Measurements from ENCODE around the gene SPIRE1.

SPIRE1 gene

DNA sequence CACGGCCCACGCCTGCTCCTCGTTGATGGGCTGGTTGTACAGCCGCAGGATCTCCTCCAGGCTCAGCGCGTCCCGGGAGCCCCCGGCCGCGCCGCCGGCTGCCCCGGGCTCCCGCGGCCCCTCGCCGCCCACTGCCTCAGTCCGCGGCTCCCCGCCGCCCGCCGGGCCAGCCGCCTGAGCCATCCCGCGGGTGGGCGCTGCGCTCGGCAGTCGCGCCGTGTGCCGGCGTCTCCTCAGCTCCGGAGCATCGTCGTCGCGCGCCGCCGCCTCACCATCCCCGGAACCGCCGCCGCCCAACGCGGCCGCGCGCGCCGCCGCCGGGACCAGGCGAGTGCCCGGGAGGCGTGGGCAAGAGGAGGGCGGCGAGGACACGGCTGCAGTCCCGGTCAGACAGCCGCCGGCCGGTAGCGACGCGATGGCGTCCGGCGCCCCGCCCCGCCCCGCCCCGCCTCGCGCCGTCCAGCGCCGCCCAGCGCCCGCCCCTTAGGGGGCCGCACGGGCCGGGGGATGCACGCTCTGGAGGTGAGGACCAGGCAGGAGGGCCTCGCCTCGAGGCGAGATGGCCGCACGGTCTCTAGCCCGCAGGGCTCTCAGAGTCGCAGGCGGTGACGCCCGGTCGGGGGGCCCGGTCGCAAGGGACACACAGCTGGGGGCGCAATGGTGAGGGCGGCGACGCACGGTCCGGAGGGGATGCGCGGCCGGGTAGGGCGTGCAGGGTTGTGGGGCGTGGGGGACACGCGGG is at the start of gene SPIRE1:
SPIRE1 (minus strand) TSS at position 424 of the 742 bp plus-strand sequence; CDS start at position 183, 241 bp downstream.
- DNase-seq: peak; percentile 77 to 84
- TF ChIP-seq POLR2A (IDR thresholded peaks at IDR 0.05; ENCODE audit: low read length): no peak
- no peak for TF ChIP-seq GATA1 (IDR thresholded peaks at IDR 0.05; ENCODE audit: low read depth, low read length)

DNA sequence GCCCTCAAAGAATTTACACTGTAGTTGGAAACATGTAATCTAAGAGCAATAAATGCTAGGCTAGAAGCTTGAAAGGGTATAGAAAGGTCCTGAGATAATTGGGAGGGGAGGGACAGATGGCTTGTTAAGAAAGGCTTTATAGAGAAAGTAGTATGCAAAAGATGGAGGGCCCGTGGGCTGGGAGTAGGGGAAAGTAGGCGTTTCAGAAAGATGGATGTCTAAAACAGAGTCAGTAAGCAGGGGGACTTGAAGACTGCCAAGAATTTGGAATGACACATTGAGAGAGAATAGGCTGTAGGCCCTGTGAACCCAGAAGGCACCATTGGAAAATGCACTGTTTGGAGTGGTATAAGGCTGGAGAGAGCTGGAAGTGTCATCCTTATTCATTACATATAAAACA is 45.8 kb upstream of the SPIRE1 start:
- TF ChIP-seq GATA1 (IDR thresholded peaks at IDR 0.05; ENCODE audit: low read depth, low read length): no peak
- peak; percentile 73 to 77 for DNase-seq

DNA sequence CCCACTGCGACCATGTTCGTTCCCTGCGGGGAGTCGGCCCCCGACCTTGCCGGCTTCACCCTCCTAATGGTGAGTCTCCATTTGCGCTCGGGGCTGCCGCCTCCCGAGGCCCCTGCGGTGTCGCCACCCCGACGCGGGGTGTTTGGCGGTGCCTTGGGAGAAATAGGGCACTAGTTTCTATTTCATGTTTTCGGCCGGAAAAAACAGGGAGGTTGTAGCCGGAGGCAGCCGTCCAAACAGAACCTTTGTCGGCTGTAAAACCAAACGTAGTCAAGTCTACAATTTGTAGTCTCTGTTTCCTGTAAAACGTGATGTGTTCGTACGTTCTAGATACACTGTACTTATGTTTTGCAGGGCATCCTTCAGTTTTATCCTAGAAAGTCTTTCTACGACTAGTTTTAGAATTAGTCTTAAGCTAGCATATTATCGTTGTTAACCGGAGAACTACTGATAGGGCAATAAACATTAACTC is 45.2 kb upstream of the SPIRE1 start:
- TF ChIP-seq POLR2A (IDR thresholded peaks at IDR 0.05; ENCODE audit: low read length): no peak
- TF ChIP-seq GATA1 (IDR thresholded peaks at IDR 0.05; ENCODE audit: low read depth, low read length): no peak
- no peak for DNase-seq

- TF ChIP-seq GATA1 (IDR thresholded peaks at IDR 0.05; ENCODE audit: low read depth, low read length) (no peak), POLR2A (IDR thresholded peaks at IDR 0.05; ENCODE audit: low read length) (peak; percentile 92)
Observed at GRCh38 chr18:12702221-12703095, 44.6 kb upstream of the SPIRE1 start, which contains the start of the genes CEP76 and PSMG2. Gene CEP76 (minus strand): TSS chr18:12702723. CDS start chr18:12702548, 175 bp downstream. Gene PSMG2 (plus strand): TSS chr18:12703042. CDS start chr18:12703108, 66 bp downstream.

DNA sequence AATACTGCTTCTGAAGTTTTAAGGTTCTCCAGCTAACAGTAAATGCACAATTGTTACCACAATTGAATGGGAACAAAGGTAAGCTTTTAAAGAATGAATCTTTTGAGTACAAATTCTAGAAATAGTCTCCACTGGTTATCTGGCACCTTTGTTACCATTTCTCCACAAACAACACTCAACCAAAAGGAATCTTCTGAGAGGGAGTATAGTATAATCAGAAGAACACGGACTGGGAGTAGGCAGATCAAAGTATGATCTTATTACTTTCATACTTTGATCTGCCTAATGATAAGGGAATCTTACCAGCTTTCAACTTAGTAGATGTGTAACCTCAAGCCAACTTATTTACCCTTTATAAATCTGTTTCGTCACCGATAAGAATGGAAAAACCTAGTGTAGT is 43.3 kb upstream of the SPIRE1 start:
- DNase-seq: no peak
- TF ChIP-seq POLR2A (IDR thresholded peaks at IDR 0.05; ENCODE audit: low read length): no peak
- TF ChIP-seq GATA1 (IDR thresholded peaks at IDR 0.05; ENCODE audit: low read depth, low read length): no peak

More at GRCh38 chr18:12702221-12703095, 44.6 kb upstream of the SPIRE1 start, which contains the start of the genes CEP76 and PSMG2:
- peak; percentile 94 to 97 for DNase-seq

DNA sequence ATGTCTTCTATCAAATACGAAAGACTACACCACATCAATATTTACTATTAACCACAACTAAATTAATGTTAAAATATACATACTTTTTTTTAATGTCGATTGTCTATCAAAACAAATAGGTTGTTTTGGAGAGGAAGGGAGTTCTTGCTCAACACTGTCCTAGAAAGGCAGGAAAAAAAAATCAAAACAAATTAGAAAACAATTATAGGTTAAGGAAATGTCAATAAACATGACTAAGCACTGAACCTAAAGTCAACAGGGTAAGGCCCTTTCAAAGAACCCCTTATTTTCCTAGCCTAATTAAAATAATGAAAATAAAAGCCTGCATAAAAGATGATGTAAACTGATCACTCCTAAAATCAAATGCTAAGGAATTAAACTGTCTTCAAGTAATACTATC is 41.8 kb upstream of the SPIRE1 start:
- TF ChIP-seq GATA1 (IDR thresholded peaks at IDR 0.05; ENCODE audit: low read depth, low read length) (no peak), POLR2A (IDR thresholded peaks at IDR 0.05; ENCODE audit: low read length) (no peak)
- no peak for DNase-seq

DNA sequence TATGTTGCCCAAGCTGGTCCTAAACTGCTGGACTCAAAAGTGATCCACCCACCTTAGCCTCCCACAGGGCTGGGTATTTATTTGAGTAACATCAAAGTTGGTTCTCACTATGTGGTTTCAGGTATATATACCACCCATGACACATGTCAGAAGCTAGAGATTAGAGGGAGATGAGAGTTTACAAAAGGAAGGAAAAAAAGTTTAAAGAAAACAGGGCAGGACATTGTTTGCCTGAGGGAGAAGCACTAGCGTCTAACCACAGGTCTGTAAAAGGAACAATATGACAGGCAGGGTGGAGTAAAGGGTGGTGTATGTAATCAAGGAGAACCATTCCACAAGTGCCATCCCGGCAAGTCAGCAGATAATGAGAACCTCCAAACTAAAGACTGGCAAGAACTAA is 36.1 kb upstream of the SPIRE1 start:
- TF ChIP-seq POLR2A (IDR thresholded peaks at IDR 0.05; ENCODE audit: low read length) (no peak), GATA1 (IDR thresholded peaks at IDR 0.05; ENCODE audit: low read depth, low read length) (no peak)
- no peak for DNase-seq

GRCh38 chr18:12692206-12692605 is 34.3 kb upstream of the SPIRE1 start:
- TF ChIP-seq GATA1 (IDR thresholded peaks at IDR 0.05; ENCODE audit: low read depth, low read length): no peak
- TF ChIP-seq POLR2A (IDR thresholded peaks at IDR 0.05; ENCODE audit: low read length): no peak
- no peak for DNase-seq

GRCh38 chr18:12689256-12689850 is 31.4 kb upstream of the SPIRE1 start:
- TF ChIP-seq GATA1 (IDR thresholded peaks at IDR 0.05; ENCODE audit: low read depth, low read length) (no peak), POLR2A (IDR thresholded peaks at IDR 0.05; ENCODE audit: low read length) (no peak)
- DNase-seq: no peak

DNA sequence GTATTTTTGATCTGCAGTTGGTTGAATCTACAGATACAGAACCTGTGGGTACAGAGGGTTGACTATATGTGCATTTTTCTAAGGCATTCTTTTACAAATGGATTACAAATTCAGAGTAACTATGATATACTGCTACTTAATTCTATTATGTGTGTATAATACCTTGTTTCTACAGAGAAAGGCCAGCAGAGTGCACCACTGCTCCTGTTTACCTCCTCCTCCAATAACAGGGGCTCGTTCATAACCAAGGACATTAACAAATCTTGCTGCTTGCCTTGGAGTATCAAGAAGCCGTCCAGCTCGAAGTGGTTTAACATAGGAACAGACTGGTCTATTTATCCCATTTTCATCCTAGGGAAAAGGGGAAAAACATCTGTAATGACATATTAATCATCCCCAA is 28.2 kb upstream of the SPIRE1 start:
- DNase-seq: peak; percentile 49 to 52
- TF ChIP-seq POLR2A (IDR thresholded peaks at IDR 0.05; ENCODE audit: low read length) (no peak), GATA1 (IDR thresholded peaks at IDR 0.05; ENCODE audit: low read depth, low read length) (no peak)

GRCh38 chr18:12679183-12679786 is 21.4 kb upstream of the SPIRE1 start:
- TF ChIP-seq POLR2A (IDR thresholded peaks at IDR 0.05; ENCODE audit: low read length): no peak
- no peak for TF ChIP-seq GATA1 (IDR thresholded peaks at IDR 0.05; ENCODE audit: low read depth, low read length)
- DNase-seq: no peak

DNA sequence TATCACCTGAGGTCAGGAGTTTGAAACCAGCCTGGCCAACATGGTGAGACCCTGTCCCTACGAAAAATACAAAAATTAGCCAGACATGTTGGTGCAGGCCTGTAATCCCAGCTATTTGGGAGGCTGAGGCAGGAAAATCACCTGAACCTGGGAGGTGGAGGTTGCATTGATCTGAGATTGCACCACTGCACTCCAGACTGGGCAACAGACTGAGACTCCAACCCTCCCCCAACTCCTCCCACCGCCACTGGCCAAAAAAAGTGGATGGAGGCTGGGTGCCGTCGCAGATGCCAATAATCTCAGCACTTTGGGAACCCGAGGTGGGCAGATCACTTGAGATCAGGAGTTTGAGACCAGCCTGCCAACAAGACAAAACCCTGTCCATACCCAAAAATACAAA is 10.1 kb upstream of the SPIRE1 start:
- DNase-seq: no peak
- TF ChIP-seq POLR2A (IDR thresholded peaks at IDR 0.05; ENCODE audit: low read length): no peak
- no peak for TF ChIP-seq GATA1 (IDR thresholded peaks at IDR 0.05; ENCODE audit: low read depth, low read length)

- no peak for TF ChIP-seq POLR2A (IDR thresholded peaks at IDR 0.05; ENCODE audit: low read length)
- no peak for TF ChIP-seq GATA1 (IDR thresholded peaks at IDR 0.05; ENCODE audit: low read depth, low read length)
- DNase-seq: peak; percentile 79 to 90
Observed at GRCh38 chr18:12659904-12660605, 2.1 kb upstream of the SPIRE1 start.

Data from erythroblast (primary cell).